GOT3 (cell line): ENCODE measurements around the gene TMEM97.

Experiments
- DNase-seq: peaks from one replicate; lab custom pipeline; 2025; ENCODE audit warnings: mixed read lengths; lab: John Stamatoyannopoulos, UW

TMEM97 gene

DNA sequence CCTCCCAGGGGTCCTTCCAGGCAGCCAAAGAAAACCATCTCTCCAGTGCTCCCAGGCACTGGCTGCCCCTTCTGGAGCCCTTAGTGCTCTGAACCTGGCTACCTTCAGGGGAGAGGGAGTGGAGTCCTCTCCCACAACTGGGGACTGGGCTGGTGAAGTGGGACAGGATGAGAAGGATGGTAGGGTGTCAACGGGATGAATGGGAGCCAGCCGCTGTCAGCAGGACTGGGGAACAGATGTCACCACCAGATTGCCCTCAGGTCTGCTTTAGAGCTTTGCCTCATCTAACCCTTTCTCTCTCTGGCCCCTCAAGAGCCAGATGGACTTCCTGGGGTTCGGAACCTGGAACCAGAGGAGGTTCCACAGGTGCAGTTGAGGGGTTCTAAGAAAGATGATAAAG, 46.5 kb downstream of the TMEM97 start:
- no peak for DNase-seq

- no peak for DNase-seq
These were observed 47.6 kb downstream of the TMEM97 start for GRCh38 chr17:28366605-28367004.

DNA sequence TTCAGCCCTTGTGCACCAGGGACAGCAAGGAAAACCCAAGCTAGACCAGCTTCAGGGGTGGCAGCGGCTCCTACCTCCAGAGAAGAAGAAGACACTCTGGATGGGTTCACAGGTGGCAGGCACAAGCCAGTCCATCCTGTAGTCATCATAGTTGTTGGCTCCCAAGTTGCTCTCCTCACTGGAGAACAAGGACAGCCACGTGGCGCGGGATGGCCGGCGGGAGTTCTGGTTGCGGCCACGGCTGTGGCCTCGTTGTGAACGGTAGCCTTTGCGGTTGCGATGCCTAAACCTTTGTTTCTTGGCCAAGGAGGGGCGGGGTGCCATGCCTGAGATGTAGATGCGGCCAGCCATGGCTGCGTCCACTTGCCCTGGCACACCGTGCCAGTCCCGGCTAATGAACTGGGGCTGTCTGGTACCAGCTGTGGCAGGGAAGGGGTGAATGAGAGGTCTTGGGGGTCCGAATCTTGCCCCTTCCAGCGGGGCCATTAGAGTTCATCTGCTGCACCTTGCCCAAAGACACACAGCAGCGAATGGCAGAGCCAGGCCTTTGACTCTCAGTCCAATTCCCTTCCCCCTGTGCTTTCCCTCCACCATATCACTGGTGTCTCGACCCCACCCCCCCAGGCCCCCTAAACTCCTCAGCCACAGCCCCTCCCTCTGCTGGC, 48.8 kb downstream of the TMEM97 start:
- DNase-seq: no peak

GRCh38 chr17:28368306-28368831, 49.4 kb downstream of the TMEM97 start:
- no peak for DNase-seq

DNA sequence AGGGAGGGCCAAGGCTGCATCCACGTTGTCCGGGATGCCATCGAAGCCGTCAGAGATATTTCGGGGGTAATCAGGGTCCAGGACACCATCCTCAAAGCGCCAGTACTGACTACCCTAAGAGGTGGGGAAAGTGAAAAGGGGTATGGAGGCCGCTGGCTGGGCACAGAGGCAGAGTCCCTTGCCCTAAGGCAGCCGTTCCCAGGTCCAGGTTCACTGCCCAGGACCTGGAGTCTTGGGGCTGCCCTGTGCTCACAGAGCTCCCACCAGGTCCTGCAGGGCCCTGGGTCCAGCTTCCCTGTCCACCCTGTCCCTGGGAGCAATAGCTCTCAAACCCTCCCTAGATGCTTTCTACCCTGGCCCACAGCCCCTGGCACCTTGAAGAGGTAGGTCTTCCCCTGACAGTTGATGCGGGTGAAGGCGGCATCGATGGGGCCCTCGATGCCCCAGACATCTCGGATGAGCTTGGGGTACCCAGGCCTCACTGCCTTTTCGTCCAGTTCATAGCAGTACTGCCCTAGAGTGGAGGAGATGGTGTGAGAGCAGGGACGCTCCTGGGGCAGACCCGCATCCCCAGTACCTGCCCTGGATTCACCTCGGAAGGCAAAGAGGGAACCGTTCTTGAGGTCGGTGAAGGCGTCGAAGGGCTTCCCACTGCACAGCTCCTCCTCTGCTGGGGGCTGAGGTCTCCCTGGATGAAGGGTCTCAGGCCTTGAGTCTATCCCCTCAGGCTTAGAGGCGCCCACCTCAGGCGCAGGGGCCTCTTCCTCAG, 50.1 kb downstream of the TMEM97 start:
- no peak for DNase-seq

DNA sequence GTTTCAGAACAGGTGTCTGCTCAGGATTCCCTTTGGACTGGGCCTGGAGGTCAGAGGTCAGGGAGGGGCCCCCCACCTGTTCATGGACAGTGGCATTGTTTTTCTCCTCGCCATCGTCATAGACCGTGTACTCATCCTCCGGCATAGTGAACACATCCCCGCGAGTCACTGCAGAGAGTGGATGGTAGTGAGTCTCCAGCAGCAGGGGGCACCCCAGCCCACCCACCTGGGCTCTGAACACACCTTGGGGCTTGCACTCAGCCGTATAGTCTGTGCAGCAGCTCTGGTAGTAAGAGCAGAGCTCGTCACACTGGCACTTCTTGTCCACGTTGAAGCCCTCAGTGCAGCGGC, 50.7 kb downstream of the TMEM97 start:
- no peak for DNase-seq

- no peak for DNase-seq
These were observed 51.2 kb downstream of the TMEM97 start, which contains the start of gene VTN for GRCh38 chr17:28370035-28370743. TSS of gene VTN (minus strand) at chr17:28370307. CDS start at chr17:28370203, 104 bp downstream.

GRCh38 chr17:28370744-28371103, 51.7 kb downstream of the TMEM97 start:
- no peak for DNase-seq

DNA sequence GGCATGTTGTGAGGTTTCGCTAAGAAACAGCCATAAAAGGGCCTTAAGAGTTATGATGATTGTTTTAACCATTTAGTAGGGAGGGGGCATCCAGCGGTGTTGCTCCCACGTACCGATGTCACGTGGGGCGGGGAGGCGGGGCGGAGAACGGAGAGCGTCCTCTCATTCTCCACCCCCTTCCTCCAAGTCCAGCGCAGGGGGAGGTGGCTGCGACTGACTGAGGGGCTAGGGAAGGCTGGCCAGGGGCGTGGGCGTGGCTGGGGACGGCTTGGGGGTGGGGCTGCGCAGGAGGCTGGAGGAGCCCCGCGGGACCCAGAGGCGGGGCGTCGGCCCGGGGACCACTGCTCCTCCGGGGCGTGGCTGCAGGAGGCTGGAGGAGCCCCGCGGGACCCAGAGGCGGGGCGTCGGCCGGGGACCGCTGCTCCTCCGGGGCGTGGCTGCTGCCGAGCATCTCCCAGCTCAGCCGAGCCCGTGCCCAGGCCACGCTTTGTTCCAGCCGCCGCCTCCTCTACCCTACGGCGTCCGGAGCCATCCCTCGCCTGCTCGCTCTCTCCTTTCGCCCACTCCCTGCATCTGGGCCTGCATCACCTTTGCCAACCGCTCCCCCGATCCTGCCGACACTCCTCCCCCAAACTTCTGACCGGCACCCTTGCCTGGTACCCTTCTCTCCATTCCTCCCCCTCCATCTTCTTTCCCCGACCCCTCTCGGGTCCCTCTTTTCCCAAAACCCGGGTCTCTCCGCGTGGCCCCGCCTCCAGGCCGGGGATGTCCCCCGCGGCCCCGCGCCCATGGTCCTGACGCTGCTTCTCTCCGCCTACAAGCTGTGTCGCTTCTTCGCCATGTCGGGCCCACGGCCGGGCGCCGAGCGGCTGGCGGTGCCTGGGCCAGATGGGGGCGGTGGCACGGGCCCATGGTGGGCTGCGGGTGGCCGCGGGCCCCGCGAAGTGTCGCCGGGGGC, 52.5 kb downstream of the TMEM97 start, which contains the start of gene SARM1:
SARM1 (plus strand) TSS at position 450 of the 958 bp plus-strand sequence; CDS start at position 789, 339 bp downstream.
- DNase-seq: no peak

- no peak for DNase-seq
These were observed 53.4 kb downstream of the TMEM97 start for GRCh38 chr17:28372203-28372944.

- no peak for DNase-seq
These were observed 53.9 kb downstream of the TMEM97 start for GRCh38 chr17:28372945-28373274.
